HepG2 (cell line): ENCODE results near the gene LGALS7B. TPM values are rescaled to one million over a fixed set of nuclear protein-coding genes. Genes with fewer than 3 reads are reported as not detected.

Experiments
- ARID2 ChIP-seq: sonication (generic); formaldehyde crosslinking; IDR thresholded peaks from 2 replicates; pipeline ENCODE4 v1.8.1; 2022; ENCODE audit warnings: mild to moderate bottlenecking, missing genetic modification reagents, borderline replicate concordance
- DBP ChIP-seq: sonication (generic); formaldehyde crosslinking; IDR thresholded peaks from 2 replicates; pipeline ENCODE4 v1.4.0; 2020; ENCODE audit warnings: missing genetic modification reagents; ENCODE audit errors: not compliant biosample characterization
- DRAP1 ChIP-seq: IDR thresholded peaks from 2 replicates; pipeline ENCODE4 v1.6.1; 2016; ENCODE audit warnings: missing genetic modification reagents, missing compliant biosample characterization
- ELF3 ChIP-seq: IDR thresholded peaks from 2 replicates; pipeline ENCODE4 v1.6.1; 2016; ENCODE audit warnings: missing genetic modification reagents, missing compliant biosample characterization
- ETV5 ChIP-seq: IDR thresholded peaks from 2 replicates; pipeline ENCODE4 v1.6.1; 2018; ENCODE audit warnings: missing biosample characterization, missing genetic modification reagents, inconsistent platforms, borderline replicate concordance
- HDAC2 ChIP-seq: sonication (generic); formaldehyde crosslinking; IDR thresholded peaks from 2 replicates; pipeline ENCODE4 v1.4.0; 2020; ENCODE audit warnings: missing genetic modification reagents
- HOXA3 ChIP-seq: sonication (generic); formaldehyde crosslinking; IDR thresholded peaks from 2 replicates; pipeline ENCODE4 v1.5.0; 2020; ENCODE audit warnings: missing genetic modification reagents
- MEIS2 ChIP-seq: sonication (generic); formaldehyde crosslinking; IDR thresholded peaks from 2 replicates; pipeline ENCODE4 v1.9.0; 2021; ENCODE audit warnings: mild to moderate bottlenecking, missing genetic modification reagents
- POLR2AphosphoS5 ChIP-seq: IDR thresholded peaks from 2 replicates; pipeline ENCODE4 v1.6.1; 2012; ENCODE audit warnings: low read depth, low read length
- RBM39 ChIP-seq: fragments of 200-400 bp; formaldehyde crosslinking; IDR thresholded peaks from one replicate; pipeline ENCODE4 v1.6.1; 2018; ENCODE audit warnings: antibody characterized with exemption, mild to moderate bottlenecking, low read depth, low read length; ENCODE audit not compliant: poor library complexity, severe bottlenecking
- RXRA ChIP-seq: sonication (generic); formaldehyde crosslinking; IDR thresholded peaks from 2 replicates; pipeline ENCODE4 v1.5.1; 2020; ENCODE audit warnings: missing genetic modification reagents
- SALL1 ChIP-seq: sonication (generic); formaldehyde crosslinking; IDR thresholded peaks from 2 replicates; pipeline ENCODE4 v1.8.0; 2022; ENCODE audit warnings: mild to moderate bottlenecking, missing genetic modification reagents
- SP4 ChIP-seq: sonication (generic); formaldehyde crosslinking; IDR thresholded peaks from 2 replicates; pipeline ENCODE4 v1.8.1; 2023; ENCODE audit warnings: mild to moderate bottlenecking, missing genetic modification reagents
- STAT5B ChIP-seq: sonication (generic); formaldehyde crosslinking; IDR thresholded peaks from 2 replicates; pipeline ENCODE4 v1.4.0; 2020; ENCODE audit warnings: missing genetic modification reagents
- ZFP82 ChIP-seq: sonication (generic); formaldehyde crosslinking; IDR thresholded peaks from 2 replicates; pipeline ENCODE4 v1.5.1; 2020; ENCODE audit warnings: mild to moderate bottlenecking, missing genetic modification reagents, borderline replicate concordance
- ZNF121 ChIP-seq: sonication (generic); formaldehyde crosslinking; IDR thresholded peaks from 2 replicates; pipeline ENCODE4 v1.5.0; 2020; ENCODE audit warnings: mild to moderate bottlenecking, missing genetic modification reagents
- ZNF253 ChIP-seq: sonication (generic); formaldehyde crosslinking; IDR thresholded peaks from 2 replicates; pipeline ENCODE4 v1.8.0; 2022; ENCODE audit warnings: mild to moderate bottlenecking, missing genetic modification reagents, borderline replicate concordance
- ZNF616 ChIP-seq: sonication (generic); formaldehyde crosslinking; IDR thresholded peaks from 2 replicates; pipeline ENCODE4 v1.5.0; 2020; ENCODE audit warnings: low read depth, mild to moderate bottlenecking, missing genetic modification reagents
- ZNF619 ChIP-seq: sonication (generic); formaldehyde crosslinking; IDR thresholded peaks from 2 replicates; pipeline ENCODE4 v1.4.0; 2020; ENCODE audit warnings: mild to moderate bottlenecking, missing genetic modification reagents
- ZNF691 ChIP-seq: sonication (generic); formaldehyde crosslinking; IDR thresholded peaks from 2 replicates; pipeline ENCODE4 v1.4.0; 2020; ENCODE audit warnings: missing genetic modification reagents, low read depth, mild to moderate bottlenecking, borderline replicate concordance
- ZNF879 ChIP-seq: sonication (generic); formaldehyde crosslinking; IDR thresholded peaks from 2 replicates; pipeline ENCODE4 v1.8.1; 2023; ENCODE audit warnings: missing genetic modification reagents
- ZZZ3 ChIP-seq: sonication (generic); formaldehyde crosslinking; IDR thresholded peaks from 2 replicates; pipeline ENCODE4 v1.4.0; 2020; ENCODE audit warnings: missing genetic modification reagents, mild to moderate bottlenecking, borderline replicate concordance
- polyA plus RNA-seq, 8 experiments: library from polyadenylated mRNA; depleted of rRNA in 3 of 8; stranded (reverse) in 7 of 8; unstranded in 1 of 8; fragments of >200 nt; fragmentation: Illumina TruSeq in 4 of 8; extraction: Trizol in 4 of 8; gene quantifications; 2 replicates each; pipeline versions ENCODE4 v1.2.1 to v1.2.3, GENCODE V29; 2011 to 2016; ENCODE audit warnings: low read depth in 4 of 8, missing spikeins in 1 of 8, mixed read lengths in 1 of 8; ENCODE audit not compliant: insufficient read depth in 1 of 8
- total RNA-seq, 5 experiments: library from RNA; depleted of rRNA; stranded (reverse); fragments of >200 nt; fragmentation: Illumina TruSeq; extraction: Trizol; gene quantifications; 2 replicates each; pipeline ENCODE4 v1.2.3, GENCODE V29; 2016; ENCODE audit warnings: low read depth in 1 of 5
- TF ChIP-seq, protein P1 (sequence below): sonication (generic); formaldehyde crosslinking; IDR thresholded peaks from 2 replicates; pipeline ENCODE4 v1.4.0; 2020; ENCODE audit warnings: missing genetic modification reagents

The LGALS7B gene
- total and polyA plus RNA-seq, 2 of the 13 experiments (the other 11 are each of a cell fraction or from before 2014, with no cell fraction given), result 1.7 to 2.1 TPM

- TF ChIP-seq HDAC2 (CRISPR knock-in tag), result peak; percentile 64; the same call in 1 of the 2 replicates
- no peak for TF ChIP-seq ZNF616 (CRISPR knock-in tag)
- no peak for TF ChIP-seq ARID2 (CRISPR knock-in tag)
- TF ChIP-seq HOXA3 (CRISPR knock-in tag), result peak; percentile 39; the same call in 1 of the 2 replicates
- TF ChIP-seq SP4 (CRISPR knock-in tag), result no peak
- no peak for TF ChIP-seq DRAP1
- TF ChIP-seq MEIS2 (CRISPR knock-in tag), result no peak
- TF ChIP-seq ZNF691 (CRISPR knock-in tag), result no peak
- peak; percentile 90 for TF ChIP-seq ZNF121
- TF ChIP-seq ETV5 (CRISPR knock-in tag), result peak; percentile 73
- no peak for TF ChIP-seq ZNF253 (CRISPR knock-in tag)
- peak; percentile 91 for TF ChIP-seq RXRA (CRISPR knock-in tag)
- TF ChIP-seq, protein P1, sequence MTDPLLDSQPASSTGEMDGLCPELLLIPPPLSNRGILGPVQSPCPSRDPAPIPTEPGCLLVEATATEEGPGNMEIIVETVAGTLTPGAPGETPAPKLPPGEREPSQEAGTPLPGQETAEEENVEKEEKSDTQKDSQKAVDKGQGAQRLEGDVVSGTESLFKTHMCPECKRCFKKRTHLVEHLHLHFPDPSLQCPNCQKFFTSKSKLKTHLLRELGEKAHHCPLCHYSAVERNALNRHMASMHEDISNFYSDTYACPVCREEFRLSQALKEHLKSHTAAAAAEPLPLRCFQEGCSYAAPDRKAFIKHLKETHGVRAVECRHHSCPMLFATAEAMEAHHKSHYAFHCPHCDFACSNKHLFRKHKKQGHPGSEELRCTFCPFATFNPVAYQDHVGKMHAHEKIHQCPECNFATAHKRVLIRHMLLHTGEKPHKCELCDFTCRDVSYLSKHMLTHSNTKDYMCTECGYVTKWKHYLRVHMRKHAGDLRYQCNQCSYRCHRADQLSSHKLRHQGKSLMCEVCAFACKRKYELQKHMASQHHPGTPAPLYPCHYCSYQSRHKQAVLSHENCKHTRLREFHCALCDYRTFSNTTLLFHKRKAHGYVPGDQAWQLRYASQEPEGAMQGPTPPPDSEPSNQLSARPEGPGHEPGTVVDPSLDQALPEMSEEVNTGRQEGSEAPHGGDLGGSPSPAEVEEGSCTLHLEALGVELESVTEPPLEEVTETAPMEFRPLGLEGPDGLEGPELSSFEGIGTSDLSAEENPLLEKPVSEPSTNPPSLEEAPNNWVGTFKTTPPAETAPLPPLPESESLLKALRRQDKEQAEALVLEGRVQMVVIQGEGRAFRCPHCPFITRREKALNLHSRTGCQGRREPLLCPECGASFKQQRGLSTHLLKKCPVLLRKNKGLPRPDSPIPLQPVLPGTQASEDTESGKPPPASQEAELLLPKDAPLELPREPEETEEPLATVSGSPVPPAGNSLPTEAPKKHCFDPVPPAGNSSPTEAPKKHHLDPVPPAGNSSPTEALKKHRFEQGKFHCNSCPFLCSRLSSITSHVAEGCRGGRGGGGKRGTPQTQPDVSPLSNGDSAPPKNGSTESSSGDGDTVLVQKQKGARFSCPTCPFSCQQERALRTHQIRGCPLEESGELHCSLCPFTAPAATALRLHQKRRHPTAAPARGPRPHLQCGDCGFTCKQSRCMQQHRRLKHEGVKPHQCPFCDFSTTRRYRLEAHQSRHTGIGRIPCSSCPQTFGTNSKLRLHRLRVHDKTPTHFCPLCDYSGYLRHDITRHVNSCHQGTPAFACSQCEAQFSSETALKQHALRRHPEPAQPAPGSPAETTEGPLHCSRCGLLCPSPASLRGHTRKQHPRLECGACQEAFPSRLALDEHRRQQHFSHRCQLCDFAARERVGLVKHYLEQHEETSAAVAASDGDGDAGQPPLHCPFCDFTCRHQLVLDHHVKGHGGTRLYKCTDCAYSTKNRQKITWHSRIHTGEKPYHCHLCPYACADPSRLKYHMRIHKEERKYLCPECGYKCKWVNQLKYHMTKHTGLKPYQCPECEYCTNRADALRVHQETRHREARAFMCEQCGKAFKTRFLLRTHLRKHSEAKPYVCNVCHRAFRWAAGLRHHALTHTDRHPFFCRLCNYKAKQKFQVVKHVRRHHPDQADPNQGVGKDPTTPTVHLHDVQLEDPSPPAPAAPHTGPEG (CRISPR knock-in tag), result no peak
- no peak for TF ChIP-seq ZFP82 (CRISPR knock-in tag)
- TF ChIP-seq RBM39, result no peak
- TF ChIP-seq ZZZ3 (CRISPR knock-in tag), result no peak
- TF ChIP-seq ZNF619 (CRISPR knock-in tag), result no peak
- no peak for TF ChIP-seq STAT5B (CRISPR knock-in tag)
- TF ChIP-seq ELF3 (CRISPR knock-in tag), result peak; percentile 25; the same call in 1 of the 2 replicates
- TF ChIP-seq SALL1, result peak; percentile 59
- TF ChIP-seq DBP (CRISPR knock-in tag), result no peak
- no peak for TF ChIP-seq POLR2AphosphoS5
- no peak for TF ChIP-seq ZNF879 (CRISPR knock-in tag)
Measured at GRCh38 chr19:38819231-38819920, 30.4 kb downstream of the LGALS7B start (continued).
